GM11168 (cell line): ENCODE data around the gene KCNK10.

Source experiments
- in situ Hi-C: fragments of 300-500 bp; cut with MboI; formaldehyde crosslinking; loops from one replicate; pipeline ENCODE4 v1.12.0; 2022; ENCODE audit warnings: low sequenced_read_pairs; ENCODE audit not compliant: unreplicated experiment

Gene KCNK10, protein sequence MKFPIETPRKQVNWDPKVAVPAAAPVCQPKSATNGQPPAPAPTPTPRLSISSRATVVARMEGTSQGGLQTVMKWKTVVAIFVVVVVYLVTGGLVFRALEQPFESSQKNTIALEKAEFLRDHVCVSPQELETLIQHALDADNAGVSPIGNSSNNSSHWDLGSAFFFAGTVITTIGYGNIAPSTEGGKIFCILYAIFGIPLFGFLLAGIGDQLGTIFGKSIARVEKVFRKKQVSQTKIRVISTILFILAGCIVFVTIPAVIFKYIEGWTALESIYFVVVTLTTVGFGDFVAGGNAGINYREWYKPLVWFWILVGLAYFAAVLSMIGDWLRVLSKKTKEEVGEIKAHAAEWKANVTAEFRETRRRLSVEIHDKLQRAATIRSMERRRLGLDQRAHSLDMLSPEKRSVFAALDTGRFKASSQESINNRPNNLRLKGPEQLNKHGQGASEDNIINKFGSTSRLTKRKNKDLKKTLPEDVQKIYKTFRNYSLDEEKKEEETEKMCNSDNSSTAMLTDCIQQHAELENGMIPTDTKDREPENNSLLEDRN

GRCh38 chr14:88323086-88323522 lies at the start of gene KCNK10:
Gene KCNK10 (minus strand): TSS chr14:88323269. CDS start chr14:88322798, 471 bp downstream.
- in situ Hi-C loops = no loop called here

DNA sequence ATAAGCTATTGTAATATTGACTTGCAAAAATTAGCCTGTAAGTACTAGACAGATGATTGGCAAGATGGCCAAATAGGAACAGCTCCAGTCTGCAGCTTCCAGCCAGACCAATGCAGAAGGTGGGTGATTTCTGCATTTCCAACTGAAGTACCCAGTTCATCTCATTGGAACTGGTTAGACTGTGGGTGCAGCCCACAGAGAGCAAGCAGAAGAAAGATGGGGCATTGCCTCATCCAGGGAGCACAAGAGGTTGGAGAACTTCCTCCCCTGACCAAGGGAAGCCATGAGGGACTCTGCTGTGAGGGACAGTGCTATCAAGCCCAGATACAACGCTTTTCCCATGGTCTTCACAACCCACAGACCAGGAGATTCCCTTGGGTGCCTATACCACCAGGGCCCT lies 46.4 kb upstream of the KCNK10 start:
- in situ Hi-C loops = no loop called here

GRCh38 chr14:88364710-88365413 lies 41.8 kb upstream of the KCNK10 start:
- in situ Hi-C loops = no loop called here

GRCh38 chr14:88363644-88364043 lies 40.6 kb upstream of the KCNK10 start:
- in situ Hi-C loops = no loop called here

GRCh38 chr14:88359500-88359899 lies 36.4 kb upstream of the KCNK10 start:
- in situ Hi-C loops = no loop called here

DNA sequence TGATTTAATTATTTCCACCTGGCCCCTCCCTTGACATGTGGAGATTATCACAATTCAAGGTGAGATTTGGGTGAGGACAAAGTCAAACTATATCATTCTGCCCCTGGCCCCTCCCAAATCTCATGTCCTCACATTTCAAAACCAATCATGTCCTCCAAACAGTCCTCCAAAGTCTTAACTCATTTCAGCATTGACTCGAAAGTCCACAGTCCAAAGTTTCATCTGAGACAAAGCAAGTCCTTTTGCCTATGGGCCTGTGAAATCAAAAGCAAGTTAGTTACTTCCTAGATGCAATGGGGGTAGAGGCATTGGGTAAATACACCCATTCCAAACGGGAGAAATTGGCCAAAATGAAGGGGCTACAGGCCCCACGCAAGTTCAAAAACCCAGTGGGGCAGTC lies 31.3 kb upstream of the KCNK10 start:
- in situ Hi-C loops = no loop called here

- in situ Hi-C loops = no loop called here
These were observed 29.6 kb upstream of the KCNK10 start for GRCh38 chr14:88352698-88353097.

GRCh38 chr14:88351966-88352691 lies 29.1 kb upstream of the KCNK10 start:
- in situ Hi-C loops = no loop called here

DNA sequence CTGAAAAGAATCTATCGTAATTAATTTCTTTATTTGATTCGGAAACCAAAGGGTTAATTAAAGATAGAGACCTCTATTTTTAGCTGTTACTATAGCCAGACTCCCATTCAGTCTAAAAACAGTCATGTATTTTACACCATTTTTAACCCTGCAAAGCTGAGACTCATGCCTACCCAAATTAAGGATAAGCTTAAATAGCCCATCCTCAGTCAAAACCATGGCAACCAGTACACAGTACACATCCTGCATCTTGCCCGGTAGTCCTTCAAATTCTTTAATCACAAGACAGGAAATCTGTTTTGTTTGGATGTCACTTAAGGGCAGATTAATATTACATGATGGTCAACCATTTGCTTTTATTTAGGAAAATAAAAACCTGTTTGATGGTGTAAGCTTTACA lies 25.5 kb upstream of the KCNK10 start:
- in situ Hi-C loops = no loop called here

- in situ Hi-C loops = no loop called here
These were observed 23.1 kb upstream of the KCNK10 start for GRCh38 chr14:88346048-88346639.

GRCh38 chr14:88342980-88343379 lies 19.9 kb upstream of the KCNK10 start:
- in situ Hi-C loops = no loop called here

GRCh38 chr14:88340357-88340756 lies 17.3 kb upstream of the KCNK10 start:
- in situ Hi-C loops = no loop called here

DNA sequence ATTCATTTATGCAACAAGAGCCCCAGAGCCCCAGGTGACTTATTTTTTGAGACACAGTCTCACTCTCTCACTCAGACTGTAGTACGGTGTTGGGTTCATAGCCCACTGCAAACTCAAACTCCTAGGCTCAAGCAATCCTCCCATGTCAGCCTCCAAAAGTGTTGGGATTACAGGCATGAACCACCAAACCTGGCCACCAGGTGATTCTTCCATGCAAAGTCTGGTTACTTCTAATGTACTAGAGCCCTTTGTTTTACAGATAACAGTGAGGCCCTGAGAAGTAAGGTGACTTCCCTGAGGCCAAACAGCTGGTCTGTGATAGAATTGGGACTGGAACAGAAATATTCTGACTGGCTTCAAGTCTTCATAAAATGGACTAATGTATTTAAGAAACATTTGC lies 10.0 kb upstream of the KCNK10 start:
- in situ Hi-C loops = no loop called here

- in situ Hi-C loops = no loop called here
These were observed 4.4 kb upstream of the KCNK10 start for GRCh38 chr14:88327497-88327896.

GRCh38 chr14:88326352-88327103 lies 3.5 kb upstream of the KCNK10 start:
- in situ Hi-C loops = no loop called here

DNA sequence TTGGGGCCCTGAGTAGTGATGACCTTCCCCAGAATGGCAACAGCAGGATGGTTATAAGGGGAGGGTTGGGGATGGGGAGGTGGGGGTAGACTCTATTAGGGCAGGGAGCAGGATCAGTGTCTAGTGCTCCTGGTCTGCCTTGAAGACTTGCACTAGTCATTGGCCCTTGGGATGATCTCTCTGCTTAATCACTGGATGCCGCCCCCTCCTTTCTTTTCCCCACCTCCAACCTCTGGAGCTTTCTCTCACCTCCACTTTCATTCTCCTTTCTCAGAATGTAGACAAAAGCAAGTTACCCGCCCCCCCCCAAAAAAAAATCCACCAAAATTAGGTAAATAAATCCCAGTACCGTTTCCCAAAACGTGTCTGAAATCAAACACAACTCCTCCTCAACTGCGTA lies 2.8 kb upstream of the KCNK10 start:
- in situ Hi-C loops = no loop called here

GRCh38 chr14:88324930-88325329 lies 1.9 kb upstream of the KCNK10 start:
- in situ Hi-C loops = no loop called here

- in situ Hi-C loops = no loop called here
These were observed 1.4 kb upstream of the KCNK10 start for GRCh38 chr14:88324491-88324890.

DNA sequence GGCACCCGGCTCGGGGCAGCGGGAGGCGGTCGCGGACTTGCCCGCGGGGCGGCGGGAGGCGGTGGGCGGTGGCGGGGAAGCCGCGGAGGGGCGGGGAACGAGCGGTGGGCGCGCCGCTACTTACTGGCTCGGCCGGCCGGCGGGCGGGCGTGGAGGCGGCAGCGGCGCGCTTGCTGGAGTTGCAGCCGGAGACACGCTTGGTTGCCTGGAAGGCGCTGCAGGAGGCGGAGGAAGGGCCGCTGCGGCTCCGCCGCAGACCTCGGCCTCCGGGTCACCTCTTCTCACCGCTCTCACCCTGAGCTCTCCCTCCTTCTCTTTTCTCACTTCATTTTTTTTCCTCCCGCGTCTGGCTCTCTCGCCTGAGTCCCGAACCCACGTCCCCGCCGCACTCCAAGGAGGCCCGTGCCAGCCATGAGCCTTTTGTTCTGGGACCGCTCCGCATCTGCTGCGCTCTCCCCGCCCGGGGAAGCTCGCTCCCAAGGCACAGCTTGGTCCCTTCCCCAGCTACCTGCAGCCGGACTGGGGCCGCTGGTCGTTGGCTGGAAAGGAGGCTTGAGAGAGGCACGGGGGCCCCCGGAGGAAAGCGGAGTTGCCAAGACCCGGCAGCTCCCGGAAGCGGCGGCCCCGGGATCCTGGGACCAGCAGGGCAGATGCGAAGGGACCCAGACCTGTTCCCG lies 592 bp upstream of the KCNK10 start:
- in situ Hi-C loops = no loop called here
